ENCODE data around the gene TRMU.

TRMU gene

DNA sequence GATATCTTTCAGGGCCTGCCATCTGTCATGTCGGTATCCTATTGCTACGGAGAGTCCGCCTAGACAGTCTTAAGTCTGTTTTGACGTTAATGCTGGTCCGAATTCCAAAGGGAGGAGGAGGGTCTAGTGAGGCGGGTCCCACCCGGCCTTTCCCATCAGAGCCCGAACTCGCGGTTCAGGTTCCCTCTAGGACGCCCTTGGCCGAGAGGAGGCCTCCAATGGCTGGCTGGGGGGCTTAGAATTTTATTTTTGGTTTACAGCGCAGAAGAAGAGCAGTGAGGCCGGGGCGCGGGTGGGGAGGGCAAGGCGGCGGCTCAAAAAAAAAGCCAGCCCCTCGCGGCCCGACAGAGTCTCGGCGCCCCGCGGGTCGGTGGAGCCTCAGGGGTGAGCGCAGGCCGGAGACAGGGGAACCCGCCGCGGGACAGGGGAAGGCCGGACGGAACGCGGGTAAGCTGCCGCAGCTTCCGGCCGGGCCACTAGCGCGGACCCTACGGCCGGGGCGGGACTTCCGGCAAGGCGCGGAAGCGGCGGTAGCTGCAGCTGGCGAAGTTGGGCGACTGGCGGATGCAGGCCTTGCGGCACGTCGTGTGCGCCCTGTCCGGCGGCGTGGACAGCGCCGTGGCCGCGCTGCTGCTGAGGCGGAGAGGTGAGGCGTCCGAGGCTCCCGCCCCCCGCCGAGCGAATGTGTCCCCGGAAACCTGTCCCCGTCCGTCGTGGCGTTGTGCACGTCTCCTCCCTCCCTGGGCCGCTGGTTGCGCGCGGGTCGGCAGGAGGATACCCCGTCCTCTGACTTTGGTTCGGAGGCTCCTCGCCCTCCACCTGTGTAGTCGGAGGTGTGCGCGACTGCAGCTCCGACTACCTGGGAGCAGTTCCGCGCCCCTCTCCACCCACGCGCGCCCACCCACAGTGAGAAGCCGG, at the start of gene TRMU:
TSS of gene TRMU (plus strand) at position 514 of the 918 bp plus-strand sequence. CDS start at position 565, 51 bp downstream.
- DNase-seq (ENCODE audit: low spot score): peak; percentile 83

- no peak for DNase-seq (ENCODE audit: low spot score)
Observed at GRCh38 chr22:46286006-46286405, 49.5 kb upstream of the TRMU start.

- no peak for DNase-seq (ENCODE audit: low spot score)
Observed at GRCh38 chr22:46286941-46287872, 48.3 kb upstream of the TRMU start.

DNA sequence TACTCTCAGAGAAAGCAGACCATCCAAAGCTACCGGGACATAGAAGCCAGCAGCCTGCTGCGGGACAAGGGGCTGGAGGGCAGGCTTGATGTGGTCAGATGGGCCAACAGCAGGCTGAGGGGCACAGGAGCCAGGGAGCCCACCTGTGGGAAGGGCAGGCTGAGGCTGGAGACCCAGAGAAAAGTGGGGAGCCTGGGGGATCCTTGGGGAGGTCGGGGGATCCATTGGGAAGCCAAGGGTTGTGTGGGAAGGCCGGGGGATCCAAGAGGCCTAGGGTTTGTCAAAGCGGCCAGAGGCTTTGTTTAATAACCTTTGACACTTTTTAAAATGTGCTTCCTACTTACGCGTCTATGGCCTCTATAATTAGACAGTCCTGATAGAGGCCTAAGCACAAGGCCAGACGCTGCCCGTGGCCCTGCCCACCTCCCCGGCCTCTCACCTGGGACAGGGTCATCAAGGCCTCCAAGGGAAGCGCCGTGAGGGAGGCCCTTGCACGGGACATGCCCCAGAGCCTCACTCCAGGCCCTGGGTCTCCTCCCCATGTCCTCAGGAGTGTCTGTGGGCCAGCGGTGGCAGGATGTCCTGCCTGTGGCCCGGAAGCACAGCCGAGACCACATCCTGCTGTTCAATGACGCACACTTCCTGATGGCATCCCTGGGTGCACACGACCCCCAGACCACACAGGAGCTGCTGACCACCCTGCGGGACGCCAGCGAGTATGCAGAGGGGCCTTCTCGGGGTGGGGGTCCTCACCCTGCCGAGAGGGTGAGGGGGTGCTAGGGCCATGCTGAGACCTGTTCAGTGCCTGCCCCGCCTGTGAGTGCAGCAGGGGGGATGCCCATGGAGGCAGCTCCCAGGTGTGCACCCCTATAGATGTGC, 47.4 kb upstream of the TRMU start:
- DNase-seq (ENCODE audit: low spot score): peak; percentile 34

DNA sequence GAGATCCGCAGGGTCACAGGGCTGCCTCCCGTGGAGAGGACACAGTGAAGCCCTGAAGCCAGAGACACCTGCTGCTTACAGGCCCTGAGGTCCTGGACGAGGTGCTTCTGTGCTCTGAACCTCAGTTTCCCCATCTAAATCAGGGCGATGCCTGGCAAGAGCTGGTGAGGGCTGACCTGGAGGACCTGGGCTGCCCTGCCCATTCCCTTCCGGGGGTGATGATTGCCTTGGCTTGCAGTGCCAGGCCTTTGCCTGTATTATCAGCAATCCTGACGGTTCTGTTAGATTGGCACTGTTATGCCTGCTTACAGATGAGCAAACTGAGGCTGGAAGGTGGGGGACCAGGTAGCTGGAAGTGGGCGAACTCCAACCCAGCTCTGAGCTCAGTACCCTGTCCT, 46.7 kb upstream of the TRMU start:
- no peak for DNase-seq (ENCODE audit: low spot score)

GRCh38 chr22:46289244-46289891, 46.1 kb upstream of the TRMU start:
- DNase-seq (ENCODE audit: low spot score): no peak

GRCh38 chr22:46290121-46290842, 45.2 kb upstream of the TRMU start:
- no peak for DNase-seq (ENCODE audit: low spot score)

DNA sequence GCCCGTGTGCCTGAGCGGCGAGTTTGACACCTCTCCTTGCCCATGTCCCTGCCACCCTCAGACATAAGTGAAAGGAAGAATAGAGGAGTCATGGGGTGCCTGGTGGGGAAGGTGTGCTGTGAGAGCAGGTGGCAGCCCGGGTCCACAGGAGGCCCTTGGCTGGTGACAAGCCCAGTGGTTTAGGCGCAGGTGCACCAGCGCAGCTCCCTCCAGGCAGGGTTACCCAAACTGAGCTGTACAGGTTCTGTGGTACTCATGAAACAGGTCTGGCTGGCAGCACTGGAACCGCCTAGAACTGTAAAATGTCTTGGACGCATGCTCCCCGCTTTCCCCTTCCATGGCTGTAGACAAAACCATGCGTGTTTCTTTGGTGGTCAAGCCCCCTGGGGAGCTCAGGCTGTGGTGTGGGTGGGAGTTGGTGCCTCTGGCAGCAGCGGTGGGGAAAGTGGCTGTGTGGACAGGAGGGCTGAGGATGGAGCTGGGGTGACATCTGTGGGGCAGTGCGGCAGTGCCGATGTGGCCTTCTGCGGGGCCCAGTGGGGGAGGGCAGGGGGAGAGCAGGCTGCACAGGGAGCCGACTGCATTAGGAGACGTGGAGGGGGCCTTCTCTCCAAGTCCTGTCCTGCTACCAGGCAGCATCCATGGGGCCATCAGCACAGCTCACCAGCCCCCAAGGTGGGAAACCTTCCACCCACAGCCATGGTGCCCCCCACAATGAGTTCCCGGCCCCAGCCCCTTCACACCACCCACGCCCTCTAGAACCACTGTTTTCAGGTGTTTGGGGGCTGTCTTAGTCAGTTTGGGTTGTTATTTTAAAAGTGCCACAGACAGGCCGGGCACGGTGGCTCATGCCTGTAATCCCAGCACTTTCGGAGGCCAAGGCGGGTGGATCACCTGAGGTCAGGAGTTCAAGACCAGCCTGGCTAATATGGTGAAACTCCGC, 44.4 kb upstream of the TRMU start:
- DNase-seq (ENCODE audit: low spot score): no peak

DNA sequence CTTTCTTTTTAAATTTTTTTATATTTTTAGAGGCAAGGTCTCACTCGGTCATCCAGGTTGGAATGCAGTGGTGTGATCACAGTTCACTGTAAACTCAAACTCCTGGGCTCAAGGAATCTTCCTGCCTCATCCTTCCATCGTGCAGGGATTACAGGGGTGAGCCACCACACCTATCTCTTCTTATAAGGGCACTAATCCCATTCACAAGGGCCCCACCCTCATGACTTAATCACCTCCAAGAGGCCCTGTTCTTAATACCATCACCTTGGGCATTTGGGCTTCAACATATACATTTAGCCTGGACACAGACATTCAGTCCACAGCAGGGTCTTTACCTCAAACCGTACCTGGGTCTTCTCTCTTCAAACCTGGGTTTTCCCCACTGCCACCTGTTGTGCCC, 43.3 kb upstream of the TRMU start:
- no peak for DNase-seq (ENCODE audit: low spot score)

DNA sequence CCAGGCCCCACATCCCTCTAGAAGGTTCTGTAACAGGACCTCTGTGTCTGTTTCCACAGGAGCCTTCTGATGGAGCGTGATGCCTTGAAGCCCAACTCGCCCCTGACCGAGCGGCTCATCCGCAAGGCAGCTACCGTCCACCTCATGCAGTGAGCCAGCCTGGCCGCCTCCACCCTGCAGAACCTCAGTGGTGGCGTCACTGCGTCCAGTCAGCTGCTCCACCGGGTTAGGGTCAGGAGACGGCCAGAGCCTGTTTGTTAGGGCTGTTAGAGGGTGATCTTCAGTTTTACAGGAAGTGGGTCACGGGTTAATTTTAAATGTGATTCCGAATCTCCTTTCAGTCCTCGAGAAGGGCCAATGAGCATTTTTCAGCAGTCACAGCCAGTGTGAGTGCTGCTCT, 42.8 kb upstream of the TRMU start:
- DNase-seq (ENCODE audit: low spot score): no peak

- no peak for DNase-seq (ENCODE audit: low spot score)
Observed at GRCh38 chr22:46293577-46294260, 41.8 kb upstream of the TRMU start.

GRCh38 chr22:46294784-46295183, 40.7 kb upstream of the TRMU start:
- no peak for DNase-seq (ENCODE audit: low spot score)

GRCh38 chr22:46295277-46295971, 40.1 kb upstream of the TRMU start:
- DNase-seq (ENCODE audit: low spot score): no peak

DNA sequence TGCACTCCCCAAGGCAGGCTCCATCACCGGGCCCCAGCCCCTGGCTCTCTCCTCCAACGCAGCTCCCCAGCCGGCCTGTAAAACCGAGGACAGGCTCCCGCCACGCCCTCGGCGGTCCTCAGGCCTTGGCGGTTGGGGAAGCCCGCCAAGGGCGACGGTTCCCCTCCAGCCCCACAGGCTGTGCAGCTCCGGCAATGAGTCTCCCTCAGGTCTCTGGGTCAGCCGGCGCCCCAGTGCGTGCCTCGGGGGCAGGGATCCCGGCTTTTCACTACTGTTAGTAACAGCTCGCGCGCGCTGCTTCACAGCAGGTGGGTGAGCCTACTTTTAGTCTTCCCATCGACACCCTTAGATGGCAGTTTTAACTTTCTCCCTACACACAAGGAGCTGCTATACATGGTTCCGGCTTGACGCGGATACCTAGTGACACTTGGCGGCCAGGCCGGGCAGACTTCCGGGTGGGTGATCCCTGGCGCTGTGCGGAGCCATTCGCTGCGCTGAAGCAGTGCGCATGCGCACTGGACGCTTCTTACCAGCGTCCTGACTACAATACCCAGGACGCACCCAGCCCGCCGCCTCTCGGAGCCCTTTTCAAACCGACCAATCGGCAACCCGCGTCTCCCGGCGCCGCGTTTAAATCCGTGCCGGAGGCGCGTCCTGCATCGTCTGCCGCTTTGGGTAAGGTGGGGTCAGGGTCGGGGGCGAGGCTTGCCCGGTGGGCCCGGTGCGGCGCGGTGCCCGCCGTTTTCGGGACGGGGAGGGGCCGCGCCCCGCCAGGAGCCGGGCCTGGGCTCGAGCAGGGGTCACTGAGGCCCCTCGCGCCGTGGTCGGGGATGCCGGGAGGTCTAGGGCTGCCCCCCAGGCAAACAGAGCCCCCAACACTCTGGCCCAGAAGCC, 39.0 kb upstream of the TRMU start, which contains the start of gene GTSE1:
TSS of gene GTSE1 (plus strand) at position 614 of the 894 bp plus-strand sequence. CDS start 531 bp downstream, outside the sequence.
- peak; percentile 99 for DNase-seq (ENCODE audit: low spot score)

DNA sequence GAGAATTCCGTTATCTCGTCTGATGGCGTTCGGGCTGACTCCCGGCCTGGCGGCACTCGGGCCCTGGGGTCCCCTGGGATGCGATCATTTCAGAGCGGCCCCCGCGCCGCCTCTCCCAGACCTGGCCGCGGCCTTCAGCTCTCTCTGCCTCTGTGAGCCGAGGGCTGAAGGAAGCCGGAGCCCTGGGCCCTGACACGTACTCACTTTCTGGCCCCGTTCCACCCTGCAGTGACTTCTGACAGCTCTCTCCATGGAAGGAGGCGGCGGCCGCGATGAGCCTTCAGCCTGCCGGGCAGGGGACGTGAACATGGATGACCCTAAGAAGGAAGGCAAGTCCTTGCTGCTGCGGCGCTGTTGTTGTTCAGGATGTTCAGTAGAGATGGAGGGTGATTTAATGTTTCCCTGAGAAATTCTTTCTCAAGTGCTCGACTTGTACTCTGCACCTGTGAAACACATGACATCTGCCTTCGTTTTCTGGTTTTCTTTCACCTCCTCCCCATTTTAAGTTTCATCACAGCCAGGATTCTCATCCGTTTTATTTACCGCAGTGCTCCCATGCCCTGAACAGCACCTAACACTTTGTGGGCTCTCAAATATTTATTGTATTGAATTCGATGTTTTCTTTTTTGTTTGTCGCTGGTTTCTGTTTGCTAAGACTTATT, 38.2 kb upstream of the TRMU start:
- peak; percentile 51 for DNase-seq (ENCODE audit: low spot score)

- no peak for DNase-seq (ENCODE audit: low spot score)
Observed at GRCh38 chr22:46299101-46299500, 36.4 kb upstream of the TRMU start.

Data from NAMALWA (cell line).